GM23248 (cell line): ENCODE results near the gene SCFD1.

Source experiments
- EZH2 ChIP-seq: fragments of 200-600 bp; sonication (generic); IDR thresholded peaks from 2 replicates; pipeline ENCODE4 v1.6.1; 2018; ENCODE audit warnings: antibody characterized with exemption, mild to moderate bottlenecking; ENCODE audit not compliant: insufficient read depth, poor library complexity, severe bottlenecking
- EZH2phosphoT487 ChIP-seq: fragments of 200-600 bp; sonication (generic); IDR thresholded peaks from 2 replicates; pipeline ENCODE4 v1.6.1; 2018; ENCODE audit warnings: antibody characterized with exemption, moderate library complexity, mild to moderate bottlenecking, low read depth; ENCODE audit not compliant: insufficient read depth

DNA sequence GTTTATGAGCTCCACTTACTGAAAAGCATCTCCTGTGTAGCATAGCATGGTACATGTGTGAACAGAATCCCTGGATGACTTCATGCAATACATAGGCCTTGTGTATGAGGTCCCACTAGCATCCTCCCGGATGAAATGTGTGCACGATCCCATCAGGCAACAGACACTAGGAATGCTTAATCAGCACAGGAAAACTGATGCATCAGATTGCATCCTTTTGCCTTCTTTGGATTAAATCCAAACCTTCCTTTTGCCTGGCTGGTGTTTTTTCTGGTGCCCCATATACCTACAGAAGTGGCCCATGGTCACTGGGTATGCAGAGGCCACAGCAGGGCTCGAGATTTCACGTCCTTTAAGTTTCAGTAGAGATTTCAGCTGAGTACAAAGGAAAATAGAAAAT lies 131.3 kb downstream of the SCFD1 start:
- no peak for TF ChIP-seq EZH2
- no peak for TF ChIP-seq EZH2phosphoT487
